ENCODE data around the gene NELFE.
"Not testable (repeated sequence)": the region's sequence is repeated elsewhere in the genome, so short reads cannot be mapped to it uniquely, and the experiment has no call there.

Gene NELFE

DNA sequence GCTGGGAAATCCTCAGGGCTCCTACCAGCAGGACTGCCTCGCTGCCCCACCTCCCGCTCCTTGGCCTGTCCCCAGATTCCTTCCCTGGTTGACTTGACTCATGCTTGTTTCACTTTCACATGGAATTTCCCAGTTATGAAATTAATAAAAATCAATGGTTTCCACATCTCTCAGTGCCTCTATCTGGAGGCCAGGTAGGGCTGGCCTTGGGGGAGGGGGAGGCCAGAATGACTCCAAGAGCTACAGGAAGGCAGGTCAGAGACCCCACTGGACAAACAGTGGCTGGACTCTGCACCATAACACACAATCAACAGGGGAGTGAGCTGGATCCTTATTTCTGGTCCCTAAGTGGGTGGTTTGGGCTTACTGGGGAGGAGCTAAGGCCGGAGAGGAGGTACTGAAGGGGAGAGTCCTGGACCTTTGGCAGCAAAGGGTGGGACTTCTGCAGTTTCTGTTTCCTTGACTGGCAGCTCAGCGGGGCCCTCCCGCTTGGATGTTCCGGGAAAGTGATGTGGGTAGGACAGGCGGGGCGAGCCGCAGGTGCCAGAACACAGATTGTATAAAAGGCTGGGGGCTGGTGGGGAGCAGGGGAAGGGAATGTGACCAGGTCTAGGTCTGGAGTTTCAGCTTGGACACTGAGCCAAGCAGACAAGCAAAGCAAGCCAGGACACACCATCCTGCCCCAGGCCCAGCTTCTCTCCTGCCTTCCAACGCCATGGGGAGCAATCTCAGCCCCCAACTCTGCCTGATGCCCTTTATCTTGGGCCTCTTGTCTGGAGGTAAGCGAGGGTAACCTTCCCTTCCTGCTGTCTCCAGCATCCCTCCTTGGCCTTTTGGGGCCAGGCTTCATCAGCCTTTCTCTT lies 13.0 kb downstream of the NELFE start, which contains the start of gene CFB:
CFB (plus strand) TSS at position 589 of the 863 bp plus-strand sequence; CDS start at position 716, 127 bp downstream.
- no peaks in the 10 kb centered on the region for H3K9me3 ChIP-seq (ENCODE audit: low read depth, low read length)
- no peak within 1 kb of the TSS for H3K4me3 ChIP-seq
- TF ChIP-seq EZH2 (IDR thresholded peaks at IDR 0.05): no peak
- no peak for TF ChIP-seq POLR2AphosphoS5 (IDR thresholded peaks at IDR 0.05; ENCODE audit: borderline replicate concordance, low read depth, low read length)
- TF ChIP-seq FOXP2 (optimal IDR thresholded peaks at IDR 0.05; ENCODE audit: control extremely low read depth, extremely low read length, insufficient read depth): no peak
- no peaks in the 10 kb centered on the region; the same call in 1 of the 2 replicates for H3K36me3 ChIP-seq (ENCODE audit: insufficient read depth, low read length)
- DNase-seq (ENCODE audit: low read depth, low spot score): no peak
- no peak within 1 kb of the TSS for H3K9ac ChIP-seq (ENCODE audit: insufficient read length)
- H3K27ac ChIP-seq: no peak within 1 kb of the TSS

DNA sequence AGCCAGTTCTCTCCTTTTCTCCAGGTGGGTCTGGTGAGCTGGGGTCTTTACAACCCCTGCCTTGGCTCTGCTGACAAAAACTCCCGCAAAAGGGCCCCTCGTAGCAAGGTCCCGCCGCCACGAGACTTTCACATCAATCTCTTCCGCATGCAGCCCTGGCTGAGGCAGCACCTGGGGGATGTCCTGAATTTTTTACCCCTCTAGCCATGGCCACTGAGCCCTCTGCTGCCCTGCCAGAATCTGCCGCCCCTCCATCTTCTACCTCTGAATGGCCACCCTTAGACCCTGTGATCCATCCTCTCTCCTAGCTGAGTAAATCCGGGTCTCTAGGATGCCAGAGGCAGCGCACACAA lies 13.6 kb downstream of the NELFE start:
- H3K4me3 ChIP-seq: no peak overlapping the region
- H3K27ac ChIP-seq: no peak overlapping the region
- TF ChIP-seq EZH2 (IDR thresholded peaks at IDR 0.05) (no peak), POLR2AphosphoS5 (IDR thresholded peaks at IDR 0.05; ENCODE audit: borderline replicate concordance, low read depth, low read length) (no peak), FOXP2 (optimal IDR thresholded peaks at IDR 0.05; ENCODE audit: control extremely low read depth, extremely low read length, insufficient read depth) (no peak)
- no peak for DNase-seq (ENCODE audit: low read depth, low spot score)
- H3K9me3 ChIP-seq (ENCODE audit: low read depth, low read length): no peaks in the 10 kb centered on the region
- H3K9ac ChIP-seq (ENCODE audit: insufficient read length): no peak overlapping the region
- H3K36me3 ChIP-seq (ENCODE audit: insufficient read depth, low read length): no peaks in the 10 kb centered on the region

DNA sequence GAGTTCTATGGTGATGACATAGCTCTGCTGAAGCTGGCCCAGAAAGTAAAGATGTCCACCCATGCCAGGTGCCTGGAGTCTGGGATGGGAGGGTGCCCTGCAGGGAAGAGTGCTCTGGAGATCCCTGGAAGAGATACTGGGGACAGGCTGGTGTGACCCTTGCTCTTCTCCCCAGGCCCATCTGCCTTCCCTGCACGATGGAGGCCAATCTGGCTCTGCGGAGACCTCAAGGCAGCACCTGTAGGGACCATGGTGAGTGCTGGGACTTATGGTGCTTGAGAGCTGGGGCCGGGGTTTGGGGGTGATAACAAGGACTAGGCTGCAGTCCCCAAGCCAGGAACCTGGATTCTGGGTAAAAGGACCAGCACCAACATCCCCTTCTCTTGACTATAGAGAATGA lies 15.0 kb downstream of the NELFE start:
- no peak for DNase-seq (ENCODE audit: low read depth, low spot score)
- Histone ChIP-seq H3K9ac (ENCODE audit: insufficient read length) (no peak overlapping the region), H3K27ac (no peak overlapping the region), H3K4me3 (no peak overlapping the region), H3K36me3 (ENCODE audit: insufficient read depth, low read length) (no peaks in the 10 kb centered on the region), H3K9me3 (ENCODE audit: low read depth, low read length) (no peaks in the 10 kb centered on the region)
- no peak for TF ChIP-seq POLR2AphosphoS5 (IDR thresholded peaks at IDR 0.05; ENCODE audit: borderline replicate concordance, low read depth, low read length)
- no peak for TF ChIP-seq EZH2 (IDR thresholded peaks at IDR 0.05)
- TF ChIP-seq FOXP2 (optimal IDR thresholded peaks at IDR 0.05; ENCODE audit: control extremely low read depth, extremely low read length, insufficient read depth): no peak

DNA sequence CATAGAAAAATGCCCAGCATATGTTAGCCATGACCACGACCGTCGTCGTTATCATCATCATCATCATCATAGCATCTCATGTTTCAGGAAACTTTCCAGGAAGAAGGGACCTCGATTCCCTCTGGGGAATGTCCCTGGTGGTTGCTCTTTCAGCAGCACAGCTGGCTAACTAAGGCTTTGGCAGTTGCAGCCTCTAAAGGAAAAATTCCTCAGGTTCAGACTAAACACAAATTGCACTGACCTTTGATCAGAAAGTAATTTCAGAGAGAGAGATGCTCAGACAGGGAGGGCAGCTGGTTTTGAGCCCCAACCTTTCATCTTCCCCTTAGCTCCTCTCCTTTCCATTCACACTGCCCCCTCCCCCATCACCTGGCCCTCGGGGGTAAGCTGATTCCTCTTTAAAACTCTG lies 18.5 kb downstream of the NELFE start:
- no peaks in the 10 kb centered on the region for H3K9me3 ChIP-seq (ENCODE audit: low read depth, low read length)
- H3K27ac ChIP-seq: no peak overlapping the region
- DNase-seq (ENCODE audit: low read depth, low spot score): no peak
- no peak overlapping the region for H3K4me3 ChIP-seq
- TF ChIP-seq FOXP2 (optimal IDR thresholded peaks at IDR 0.05; ENCODE audit: control extremely low read depth, extremely low read length, insufficient read depth): no peak
- no peak for TF ChIP-seq EZH2 (IDR thresholded peaks at IDR 0.05)
- TF ChIP-seq POLR2AphosphoS5 (IDR thresholded peaks at IDR 0.05; ENCODE audit: borderline replicate concordance, low read depth, low read length): no peak
- no peak overlapping the region for H3K9ac ChIP-seq (ENCODE audit: insufficient read length)
- no peaks in the 10 kb centered on the region for H3K36me3 ChIP-seq (ENCODE audit: insufficient read depth, low read length)

DNA sequence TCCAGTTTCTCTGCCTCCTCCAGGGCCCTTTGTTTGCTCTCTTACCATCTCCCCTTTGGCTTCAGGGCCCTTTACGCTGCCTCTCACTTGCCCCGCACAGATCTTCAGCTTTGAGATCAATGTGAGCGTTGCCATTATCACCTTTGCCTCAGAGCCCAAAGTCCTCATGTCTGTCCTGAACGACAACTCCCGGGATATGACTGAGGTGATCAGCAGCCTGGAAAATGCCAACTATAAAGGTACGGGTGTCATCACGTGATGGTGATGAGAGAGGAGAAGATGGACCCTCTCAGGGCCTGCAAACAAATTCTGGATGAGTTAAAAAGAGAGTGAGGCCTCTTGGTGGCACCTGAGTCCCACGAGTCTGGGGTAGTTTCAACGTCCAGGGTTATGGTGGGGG lies 22.9 kb downstream of the NELFE start:
- DNase-seq (ENCODE audit: low read depth, low spot score): no peak
- no peak overlapping the region for H3K4me3 ChIP-seq
- no peaks in the 10 kb centered on the region for H3K36me3 ChIP-seq (ENCODE audit: insufficient read depth, low read length)
- no peaks in the 10 kb centered on the region for H3K9me3 ChIP-seq (ENCODE audit: low read depth, low read length)
- no peak overlapping the region for H3K27ac ChIP-seq
- H3K9ac ChIP-seq (ENCODE audit: insufficient read length): no peak overlapping the region
- TF ChIP-seq FOXP2 (optimal IDR thresholded peaks at IDR 0.05; ENCODE audit: control extremely low read depth, extremely low read length, insufficient read depth) (no peak), POLR2AphosphoS5 (IDR thresholded peaks at IDR 0.05; ENCODE audit: borderline replicate concordance, low read depth, low read length) (no peak), EZH2 (IDR thresholded peaks at IDR 0.05) (no peak)

DNA sequence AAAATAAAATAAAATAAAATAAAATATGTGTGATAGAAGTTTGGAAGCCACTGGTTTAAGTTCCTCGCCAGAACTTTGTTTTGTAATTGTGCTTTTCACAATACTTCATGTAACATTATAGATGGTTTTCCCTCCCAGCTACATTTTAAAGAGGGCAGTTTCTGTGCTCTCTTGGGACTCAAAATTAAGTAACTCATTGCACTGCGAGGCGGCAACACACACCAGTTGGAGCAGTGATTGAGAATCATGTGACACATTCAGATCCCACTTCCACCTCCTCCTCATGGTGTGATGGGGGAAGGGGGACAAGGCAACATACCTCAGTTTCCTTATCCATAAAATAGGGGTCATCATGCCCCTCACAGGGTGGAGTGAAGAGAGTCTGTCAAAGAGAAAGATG lies 23.8 kb downstream of the NELFE start:
- TF ChIP-seq FOXP2 (optimal IDR thresholded peaks at IDR 0.05; ENCODE audit: control extremely low read depth, extremely low read length, insufficient read depth): no peak
- no peak for TF ChIP-seq POLR2AphosphoS5 (IDR thresholded peaks at IDR 0.05; ENCODE audit: borderline replicate concordance, low read depth, low read length)
- no peak for TF ChIP-seq EZH2 (IDR thresholded peaks at IDR 0.05)
- Histone ChIP-seq H3K27ac (no peak overlapping the region), H3K36me3 (ENCODE audit: insufficient read depth, low read length) (no peaks in the 10 kb centered on the region), H3K9ac (ENCODE audit: insufficient read length) (no peak overlapping the region), H3K4me3 (no peak overlapping the region), H3K9me3 (ENCODE audit: low read depth, low read length) (no peaks in the 10 kb centered on the region)
- no peak for DNase-seq (ENCODE audit: low read depth, low spot score)

DNA sequence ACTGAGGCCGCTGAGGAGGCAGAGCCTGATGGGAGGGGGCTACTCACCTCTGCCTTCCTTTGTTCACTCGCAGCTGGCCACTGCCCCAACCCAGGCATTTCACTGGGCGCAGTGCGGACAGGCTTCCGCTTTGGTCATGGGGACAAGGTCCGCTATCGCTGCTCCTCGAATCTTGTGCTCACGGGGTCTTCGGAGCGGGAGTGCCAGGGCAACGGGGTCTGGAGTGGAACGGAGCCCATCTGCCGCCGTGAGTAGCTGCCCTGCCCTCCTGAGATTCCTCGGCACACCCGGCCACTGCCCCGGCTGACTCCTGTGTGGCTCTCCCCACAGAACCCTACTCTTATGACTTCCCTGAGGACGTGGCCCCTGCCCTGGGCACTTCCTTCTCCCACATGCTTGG lies 25.2 kb downstream of the NELFE start:
- no peak for DNase-seq (ENCODE audit: low read depth, low spot score)
- Histone ChIP-seq H3K4me3 (no peak overlapping the region), H3K9ac (ENCODE audit: insufficient read length) (no peak overlapping the region), H3K27ac (no peak overlapping the region), H3K9me3 (ENCODE audit: low read depth, low read length) (no peaks in the 10 kb centered on the region), H3K36me3 (ENCODE audit: insufficient read depth, low read length) (no peaks in the 10 kb centered on the region)
- TF ChIP-seq EZH2 (IDR thresholded peaks at IDR 0.05) (no peak), POLR2AphosphoS5 (IDR thresholded peaks at IDR 0.05; ENCODE audit: borderline replicate concordance, low read depth, low read length) (no peak), FOXP2 (optimal IDR thresholded peaks at IDR 0.05; ENCODE audit: control extremely low read depth, extremely low read length, insufficient read depth) (no peak)

DNA sequence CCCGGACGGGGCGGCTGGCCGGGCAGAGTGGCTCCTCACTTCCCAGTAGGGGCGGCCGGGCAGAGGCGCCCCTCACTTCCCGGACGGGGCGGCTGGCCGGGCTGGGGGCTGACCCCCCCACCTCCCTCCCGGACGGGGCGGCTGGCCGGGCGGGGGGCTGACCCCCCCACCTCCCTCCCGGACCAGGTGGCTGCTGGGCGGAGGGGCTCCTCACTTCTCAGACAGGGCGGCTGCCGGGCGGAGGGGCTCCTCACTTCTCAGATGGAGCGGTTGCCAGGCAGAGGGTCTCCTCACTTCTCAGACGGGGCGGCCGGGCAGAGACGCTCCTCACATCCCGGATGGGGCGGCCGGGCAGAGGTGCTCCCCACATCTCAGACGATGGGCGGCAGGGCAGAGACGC lies 26.6 kb downstream of the NELFE start:
- H3K9me3 ChIP-seq (ENCODE audit: low read depth, low read length); DNase-seq (ENCODE audit: low read depth, low spot score); H3K4me3 ChIP-seq; H3K36me3 ChIP-seq (ENCODE audit: insufficient read depth, low read length); H3K27ac ChIP-seq; H3K9ac ChIP-seq (ENCODE audit: insufficient read length): not testable (repeated sequence)

DNA sequence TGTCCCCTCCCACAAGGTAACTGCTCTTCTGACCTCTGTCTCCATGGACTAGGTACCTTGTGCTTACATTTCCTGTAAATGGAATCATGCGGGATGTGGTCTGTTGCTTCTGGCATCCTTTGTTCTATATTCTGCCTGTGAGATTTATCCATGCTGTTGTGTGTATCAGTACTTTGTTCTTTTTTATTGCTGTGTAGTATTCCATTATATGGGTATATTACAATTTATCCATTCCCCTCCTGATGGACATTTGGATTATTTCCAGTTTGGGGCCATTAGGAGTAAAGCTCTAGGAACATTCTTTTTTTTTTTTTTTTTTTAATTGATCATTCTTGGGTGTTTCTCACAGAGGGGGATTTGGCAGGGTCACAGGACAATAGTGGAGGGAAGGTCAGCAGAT lies 27.8 kb downstream of the NELFE start:
- Histone ChIP-seq H3K4me3 (no peak overlapping the region), H3K9me3 (ENCODE audit: low read depth, low read length) (no peaks in the 10 kb centered on the region), H3K36me3 (ENCODE audit: insufficient read depth, low read length) (no peaks in the 10 kb centered on the region), H3K9ac (ENCODE audit: insufficient read length) (no peak overlapping the region), H3K27ac (no peak overlapping the region)
- no peak for TF ChIP-seq POLR2AphosphoS5 (IDR thresholded peaks at IDR 0.05; ENCODE audit: borderline replicate concordance, low read depth, low read length)
- TF ChIP-seq FOXP2 (optimal IDR thresholded peaks at IDR 0.05; ENCODE audit: control extremely low read depth, extremely low read length, insufficient read depth): no peak
- no peak for TF ChIP-seq EZH2 (IDR thresholded peaks at IDR 0.05)
- DNase-seq (ENCODE audit: low read depth, low spot score): no peak
